H9 (cell line): Measurements from ENCODE around the gene ENOSF1. TPM values are rescaled to one million over a fixed set of nuclear protein-coding genes. Genes with fewer than 3 reads are reported as not detected.

ENCODE experiments used
- DNase-seq: peaks from one replicate; pipeline ENCODE4 v3.0.0-alpha.2; 2017
- H2AFZ ChIP-seq: one replicate; pipeline ENCODE4 v1.6.1; 2013; ENCODE audit warnings: mild to moderate bottlenecking, low read length, control low read depth, moderate library complexity
- H2AK5ac ChIP-seq: 2 replicates; pipeline ENCODE4 v1.6.1; 2013; ENCODE audit warnings: low read length, control low read depth, mixed read lengths; ENCODE audit not compliant: insufficient read length
- H2BK120ac ChIP-seq: one replicate; pipeline ENCODE4 v1.6.1; 2013; ENCODE audit warnings: low read depth, mild to moderate bottlenecking, low read length, control low read depth, inconsistent platforms; ENCODE audit not compliant: poor library complexity, severe bottlenecking
- H2BK12ac ChIP-seq: 2 replicates; pipeline ENCODE4 v1.6.1; 2013; ENCODE audit warnings: low read length, control low read depth, mixed read lengths, low read depth; ENCODE audit not compliant: insufficient read length
- H2BK15ac ChIP-seq: 2 replicates; pipeline ENCODE4 v1.6.1; 2013; ENCODE audit warnings: low read depth, low read length, control low read depth
- H2BK20ac ChIP-seq: one replicate; pipeline ENCODE4 v1.6.1; 2013; ENCODE audit warnings: low read depth, mild to moderate bottlenecking, low read length, control low read depth, inconsistent platforms; ENCODE audit not compliant: poor library complexity, severe bottlenecking
- H2BK5ac ChIP-seq: 2 replicates; pipeline ENCODE4 v1.6.1; 2013; ENCODE audit warnings: low read length, control low read depth, mixed read lengths; ENCODE audit not compliant: insufficient read length
- H3K14ac ChIP-seq: 2 replicates; pipeline ENCODE4 v1.6.1; 2013; ENCODE audit warnings: low read length, control low read depth; ENCODE audit not compliant: insufficient read depth
- H3K18ac ChIP-seq: 2 replicates; pipeline ENCODE4 v1.6.1; 2013; ENCODE audit warnings: low read depth, mild to moderate bottlenecking, mixed read lengths, low read length, control low read depth; ENCODE audit not compliant: insufficient read length
- H3K23ac ChIP-seq: 2 replicates; pipeline ENCODE4 v1.6.1; 2013; ENCODE audit warnings: low read length, control low read depth, mixed read lengths, low read depth; ENCODE audit not compliant: insufficient read length
- H3K23me2 ChIP-seq: 2 replicates; pipeline ENCODE4 v1.6.1; 2013; ENCODE audit warnings: low read depth, mild to moderate bottlenecking, mixed read lengths, low read length, control low read depth; ENCODE audit not compliant: insufficient read length, poor library complexity, severe bottlenecking
- H3K27ac ChIP-seq: 2 replicates; pipeline ENCODE4 v1.5.1; 2013; ENCODE audit warnings: low read length, control low read depth, mixed read lengths, low read depth; ENCODE audit not compliant: insufficient read length
- H3K27me3 ChIP-seq: 2 replicates; pipeline ENCODE4 v1.6.1; 2013; ENCODE audit warnings: low read length, control low read depth, inconsistent platforms; ENCODE audit not compliant: insufficient read depth
- H3K4ac ChIP-seq: 2 replicates; pipeline ENCODE4 v1.6.1; 2013; ENCODE audit warnings: low read depth, mild to moderate bottlenecking, control low read depth, inconsistent platforms, low read length, moderate library complexity
- H3K4me1 ChIP-seq: 2 replicates; pipeline ENCODE4 v1.6.1; 2013; ENCODE audit warnings: low read length, control low read depth, inconsistent platforms; ENCODE audit not compliant: insufficient read depth
- H3K4me2 ChIP-seq: 2 replicates; pipeline ENCODE4 v1.6.1; 2013; ENCODE audit warnings: low read length, control low read depth, mixed read lengths; ENCODE audit not compliant: insufficient read length, insufficient read depth
- H3K56ac ChIP-seq: 2 replicates; pipeline ENCODE4 v1.6.1; 2013; ENCODE audit warnings: low read depth, mild to moderate bottlenecking, mixed read lengths, low read length, control low read depth; ENCODE audit not compliant: insufficient read length
- H3K79me1 ChIP-seq: 2 replicates; pipeline ENCODE4 v1.6.1; 2013; ENCODE audit warnings: low read depth, mild to moderate bottlenecking, moderate library complexity, low read length, control low read depth, inconsistent platforms; ENCODE audit not compliant: insufficient read depth, poor library complexity, severe bottlenecking
- H3K79me2 ChIP-seq: 2 replicates; pipeline ENCODE4 v1.6.1; 2013; ENCODE audit warnings: low read length, control low read depth, inconsistent platforms; ENCODE audit not compliant: insufficient read depth
- H3K9ac ChIP-seq: 2 replicates; pipeline ENCODE4 v1.6.1; 2013; ENCODE audit warnings: low read length, control low read depth, mixed read lengths; ENCODE audit not compliant: insufficient read length; ENCODE audit errors: extremely low read depth
- H3K9me3 ChIP-seq: one replicate; pipeline ENCODE4 v1.6.1; 2013; ENCODE audit warnings: low read depth, low read length, inconsistent platforms; ENCODE audit not compliant: control insufficient read depth
- H3T11ph ChIP-seq: one replicate; pipeline ENCODE4 v1.6.1; 2013; ENCODE audit warnings: mild to moderate bottlenecking, low read length, control low read depth, inconsistent platforms
- H4K20me1 ChIP-seq: one replicate; pipeline ENCODE4 v1.6.1; 2013; ENCODE audit not compliant: control insufficient read depth, insufficient read length, insufficient read depth
- H4K5ac ChIP-seq: 2 replicates; pipeline ENCODE4 v1.6.1; 2013; ENCODE audit warnings: low read depth, mild to moderate bottlenecking, mixed read lengths, low read length, control low read depth; ENCODE audit not compliant: insufficient read length
- H4K8ac ChIP-seq: replicated peaks from 2 replicates; pipeline ENCODE4 v1.6.1; 2013; ENCODE audit warnings: low read length, control low read depth, mixed read lengths, low read depth; ENCODE audit not compliant: insufficient read length
- H4K91ac ChIP-seq: 2 replicates; pipeline ENCODE4 v1.6.1; 2013; ENCODE audit warnings: low read depth, mild to moderate bottlenecking, moderate library complexity, mixed read lengths, low read length, control low read depth; ENCODE audit not compliant: insufficient read length
- H3K27ac Mint-ChIP-seq, 3 experiments: 2 replicates in 2 of 3; 3 replicates in 1 of 3; pipeline ENCODE4 v1.8.0; 2020 to 2021; ENCODE audit warnings: mixed read lengths in 3 of 3, mild to moderate bottlenecking in 1 of 3, moderate library complexity in 1 of 3
- H3K27me3 Mint-ChIP-seq: 2 replicates; pipeline ENCODE4 v1.8.0; 2021; ENCODE audit warnings: low read depth, mild to moderate bottlenecking, moderate library complexity, mixed read lengths
- H3K36me3 Mint-ChIP-seq, 3 experiments: 2 replicates in 2 of 3; 3 replicates in 1 of 3; pipeline ENCODE4 v1.8.0; 2020 to 2021; ENCODE audit warnings: low read depth in 3 of 3, mixed read lengths in 3 of 3; ENCODE audit not compliant: insufficient read depth in 1 of 3
- H3K4me1 Mint-ChIP-seq, 2 experiments: 2 replicates each; pipeline ENCODE4 v1.8.0; 2020; ENCODE audit warnings: mixed read lengths in 2 of 2
- H3K4me3 Mint-ChIP-seq, 2 experiments: 2 replicates in 1 of 2; 3 replicates in 1 of 2; pipeline ENCODE4 v1.8.0; 2020 to 2021; ENCODE audit warnings: mild to moderate bottlenecking in 2 of 2, mixed read lengths in 2 of 2, moderate library complexity in 1 of 2
- H3K9me3 Mint-ChIP-seq, 2 experiments: 2 replicates in 1 of 2; 3 replicates in 1 of 2; pipeline ENCODE4 v1.8.0; 2020; ENCODE audit warnings: mild to moderate bottlenecking in 2 of 2, mixed read lengths in 2 of 2, moderate library complexity in 1 of 2
- CTCF ChIP-seq: fragments of 200-600 bp; sonication (generic); conservative IDR thresholded peaks from 3 replicates; pipeline ENCODE4 v1.8.0; 2021; ENCODE audit warnings: antibody characterized with exemption, mild to moderate bottlenecking
- WGBS: extraction: QIAGEN DNeasy Blood & Tissue Kit; methylation state at CpG from one replicate; pipeline ENCODE4 v1.1.7; 2013; ENCODE audit warnings: missing lambda C conversion rate, low lambda C conversion rate, mixed read lengths; ENCODE audit not compliant: insufficient read length; ENCODE audit errors: extremely low coverage; 5-methylcytosine and 5-hydroxymethylcytosine counted together
- total RNA-seq: library from RNA; stranded (reverse); gene quantifications from 2 replicates; pipeline ENCODE4 v1.2.1, GENCODE V29; 2021

Gene ENOSF1
- total RNA-seq, 1 experiment from 2014 or later: 40.3 TPM

GRCh38 chr18:650428-650858 lies 62.0 kb downstream of the ENOSF1 start:
- H3K79me1 ChIP-seq: no peaks in the 10 kb centered on the region
- H3K4me1 ChIP-seq: no peaks in the 10 kb centered on the region
- Mint-ChIP-seq H3K27me3 (no peaks in the 10 kb centered on the region), H3K4me3 (no peak overlapping the region), H3K9me3 (no peaks in the 10 kb centered on the region), H3K4me1 (peaks cover 19 to 22% of the 10 kb centered on the region in 2 experiments), H3K27ac (0 out of 7 replicates have a peak overlapping the region, but pooled peaks of 1 of the 3 experiments have one; percentile 5), H3K36me3 (no peaks in the 10 kb centered on the region)
- H4K8ac ChIP-seq: no peak overlapping the region
- H2BK12ac ChIP-seq: no peak overlapping the region
- H2BK20ac ChIP-seq: no peak overlapping the region
- H4K91ac ChIP-seq: no peak overlapping the region
- H3K27me3 ChIP-seq: no peaks in the 10 kb centered on the region
- H3K4me2 ChIP-seq: no peak overlapping the region
- no peak overlapping the region for H2AK5ac ChIP-seq
- no peak overlapping the region for H2BK120ac ChIP-seq
- H3K23ac ChIP-seq: no peak overlapping the region
- H3K9ac ChIP-seq: no peak overlapping the region
- no peak overlapping the region for H3K4ac ChIP-seq
- H4K5ac ChIP-seq: no peak overlapping the region
- H4K20me1 ChIP-seq: no peaks in the 10 kb centered on the region
- no peak overlapping the region for H3K14ac ChIP-seq
- no peak for TF ChIP-seq CTCF
- no peak overlapping the region for H3K56ac ChIP-seq
- no peak overlapping the region for H3K18ac ChIP-seq
- no peak overlapping the region for H3K27ac ChIP-seq
- H2BK5ac ChIP-seq: no peak overlapping the region
- H2BK15ac ChIP-seq: no peak overlapping the region
- H3K9me3 ChIP-seq: no peaks in the 10 kb centered on the region
- H3K23me2 ChIP-seq: no peaks in the 10 kb centered on the region
- no peak for DNase-seq
- H3T11ph ChIP-seq: no peak overlapping the region
- no peak overlapping the region for H2AFZ ChIP-seq
- no CpG with 5 or more reads among the region's 6 CpGs for whole genome bisulfite sequencing
- H3K79me2 ChIP-seq: no peaks in the 10 kb centered on the region
